Measurements from ENCODE around the gene NLRC5.

Gene NLRC5

DNA sequence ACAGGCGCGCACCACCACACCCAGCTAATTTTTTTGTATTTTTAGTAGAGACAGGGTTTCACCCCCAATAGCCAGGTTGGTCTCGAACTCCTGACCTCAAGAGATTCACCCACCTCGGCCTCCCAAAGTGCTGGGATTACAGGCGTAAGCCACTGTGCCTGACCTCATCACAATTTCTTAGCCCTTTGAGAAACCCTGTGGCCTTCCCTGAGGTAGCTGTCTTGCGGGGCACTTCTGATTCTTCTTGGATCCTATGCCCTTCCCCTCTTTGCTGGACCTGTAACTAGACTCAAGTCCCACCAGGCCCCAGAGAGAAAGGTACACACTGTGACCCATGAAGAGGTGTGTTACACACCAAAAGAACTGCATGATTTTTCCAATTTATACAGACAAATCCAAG, 41.1 kb upstream of the NLRC5 start:
- Histone ChIP-seq H3K4me3 (ENCODE audit: extremely low read depth, insufficient read depth, low read length, poor library complexity, severe bottlenecking) (no peak overlapping the region), H3K27ac (ENCODE audit: low read depth, low read length, severe bottlenecking) (no peak overlapping the region), H3K4me1 (ENCODE audit: control insufficient read depth, insufficient read depth, low read length, poor library complexity, severe bottlenecking) (no peaks in the 10 kb centered on the region), H3K36me3 (ENCODE audit: control insufficient read depth, insufficient read depth, low read length) (peaks cover 35% of the 10 kb centered on the region), H3K9me3 (ENCODE audit: control insufficient read depth, low read length) (no peaks in the 10 kb centered on the region)
- WGBS, 2 experiments (ENCODE audit: insufficient coverage in 2 of 2) = 86 to 98% methylated on average over 4 of the region's 6 CpGs

DNA sequence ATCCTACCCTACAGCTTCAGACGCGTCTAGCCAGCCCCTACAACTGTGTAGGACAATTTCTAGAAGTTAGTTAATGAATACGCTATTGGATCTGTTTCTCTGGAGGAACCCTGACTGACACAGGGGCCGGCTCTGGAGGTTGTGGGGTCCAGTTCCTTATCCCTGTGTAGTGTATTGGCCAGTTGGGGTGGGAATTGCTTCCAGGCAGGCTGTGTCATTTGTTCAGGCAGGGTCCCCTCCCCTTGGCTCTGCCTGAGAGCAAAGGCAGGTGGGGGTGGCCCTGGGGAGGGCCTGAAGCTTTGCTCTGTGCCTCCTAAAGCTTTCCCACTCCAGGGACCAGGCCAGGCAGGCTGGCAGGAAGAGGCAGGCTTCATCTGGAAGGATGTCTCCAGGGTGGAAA, 39.3 kb upstream of the NLRC5 start:
- no peak overlapping the region for H3K27ac ChIP-seq (ENCODE audit: low read depth, low read length, severe bottlenecking)

DNA sequence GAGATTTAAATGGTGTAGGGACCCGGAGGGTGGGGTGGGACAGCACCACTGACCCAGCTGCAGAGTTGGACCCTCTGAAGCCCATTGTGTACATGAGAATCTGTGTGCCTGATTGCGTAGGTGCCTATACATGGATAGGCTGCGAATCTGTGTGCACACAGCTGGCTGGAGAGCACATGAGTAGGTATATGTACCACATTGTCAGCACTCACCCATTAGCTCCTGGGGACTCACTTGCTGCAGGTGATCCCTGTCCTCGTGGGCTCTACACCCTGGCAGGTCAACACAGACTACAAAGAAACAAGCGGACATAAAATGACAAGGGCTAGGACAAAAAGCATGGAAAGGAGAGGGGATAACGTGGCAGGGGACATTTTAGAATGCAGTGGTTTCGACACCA, 38.9 kb upstream of the NLRC5 start:
- Histone ChIP-seq H3K27ac (ENCODE audit: low read depth, low read length, severe bottlenecking) (no peak overlapping the region), H3K4me3 (ENCODE audit: extremely low read depth, insufficient read depth, low read length, poor library complexity, severe bottlenecking) (no peak overlapping the region), H3K9me3 (ENCODE audit: control insufficient read depth, low read length) (no peaks in the 10 kb centered on the region), H3K4me1 (ENCODE audit: control insufficient read depth, insufficient read depth, low read length, poor library complexity, severe bottlenecking) (no peaks in the 10 kb centered on the region), H3K36me3 (ENCODE audit: control insufficient read depth, insufficient read depth, low read length) (peaks cover 13% of the 10 kb centered on the region)
- 92 to 94% methylated on average over 6 to 7 of the region's 7 CpGs for WGBS, 2 experiments (ENCODE audit: insufficient coverage in 2 of 2)

More for the DNA sequence above, 39.3 kb upstream of the NLRC5 start:
- Histone ChIP-seq H3K4me3 (ENCODE audit: extremely low read depth, insufficient read depth, low read length, poor library complexity, severe bottlenecking) (no peak overlapping the region), H3K4me1 (ENCODE audit: control insufficient read depth, insufficient read depth, low read length, poor library complexity, severe bottlenecking) (no peaks in the 10 kb centered on the region), H3K36me3 (ENCODE audit: control insufficient read depth, insufficient read depth, low read length) (peaks cover 17% of the 10 kb centered on the region), H3K9me3 (ENCODE audit: control insufficient read depth, low read length) (no peaks in the 10 kb centered on the region)
- 100% methylated on average over 4 of the region's 4 CpGs; no CpG with 5 or more reads in 1 of the 2 experiments for WGBS, 2 experiments (ENCODE audit: insufficient coverage in 2 of 2)

DNA sequence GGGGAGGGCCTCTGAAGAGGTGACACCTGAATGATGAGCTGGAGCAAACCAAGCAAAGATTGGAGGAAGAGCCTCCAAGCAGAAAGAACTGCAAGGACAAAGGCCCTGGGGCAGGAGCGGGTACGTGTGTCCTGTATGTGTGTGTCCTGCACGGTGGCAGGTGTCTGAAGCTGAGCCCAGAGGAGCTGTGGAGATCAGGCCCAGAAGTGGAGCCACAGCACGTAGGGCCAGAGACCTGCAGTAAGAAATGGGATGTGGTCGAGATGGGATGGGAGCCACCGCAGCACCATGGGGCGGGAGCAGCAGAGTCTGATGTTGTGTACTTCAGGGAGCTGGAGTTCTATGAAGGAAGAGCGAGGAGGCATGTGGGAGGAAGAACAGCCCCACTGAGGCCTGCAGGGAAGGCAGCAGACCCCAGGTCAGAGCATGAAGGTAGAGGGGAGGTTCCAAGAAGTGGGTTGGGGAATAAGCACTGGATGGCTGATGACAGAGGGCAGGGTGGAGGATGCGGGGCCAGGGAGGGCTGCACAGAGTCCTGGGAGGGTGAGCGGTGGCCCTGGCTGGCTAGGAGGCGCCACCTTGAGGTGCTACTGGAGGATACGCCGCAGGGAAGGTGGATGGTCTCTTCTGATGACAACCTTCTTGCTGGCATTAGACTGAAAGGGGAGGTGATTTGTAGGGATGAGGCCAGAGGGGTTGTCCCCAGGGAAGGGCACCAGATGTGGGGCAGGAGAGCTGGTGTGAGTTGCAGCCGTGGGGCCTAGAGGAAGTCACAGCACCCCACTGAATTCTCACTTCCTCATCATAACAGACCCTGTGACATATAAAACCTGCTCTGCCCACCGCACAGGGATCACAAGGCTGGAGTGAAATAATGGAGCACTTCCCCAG, 38.2 kb upstream of the NLRC5 start:
- H3K4me3 ChIP-seq (ENCODE audit: extremely low read depth, insufficient read depth, low read length, poor library complexity, severe bottlenecking) = no peak overlapping the region
- no peaks in the 10 kb centered on the region for H3K4me1 ChIP-seq (ENCODE audit: control insufficient read depth, insufficient read depth, low read length, poor library complexity, severe bottlenecking)
- 74 to 83% methylated on average over 14 to 15 of the region's 15 CpGs for WGBS, 2 experiments (ENCODE audit: insufficient coverage in 2 of 2)
- no peaks in the 10 kb centered on the region for H3K9me3 ChIP-seq (ENCODE audit: control insufficient read depth, low read length)
- H3K27ac ChIP-seq (ENCODE audit: low read depth, low read length, severe bottlenecking) = no peak overlapping the region
- H3K36me3 ChIP-seq (ENCODE audit: control insufficient read depth, insufficient read depth, low read length) = peaks cover 9% of the 10 kb centered on the region

DNA sequence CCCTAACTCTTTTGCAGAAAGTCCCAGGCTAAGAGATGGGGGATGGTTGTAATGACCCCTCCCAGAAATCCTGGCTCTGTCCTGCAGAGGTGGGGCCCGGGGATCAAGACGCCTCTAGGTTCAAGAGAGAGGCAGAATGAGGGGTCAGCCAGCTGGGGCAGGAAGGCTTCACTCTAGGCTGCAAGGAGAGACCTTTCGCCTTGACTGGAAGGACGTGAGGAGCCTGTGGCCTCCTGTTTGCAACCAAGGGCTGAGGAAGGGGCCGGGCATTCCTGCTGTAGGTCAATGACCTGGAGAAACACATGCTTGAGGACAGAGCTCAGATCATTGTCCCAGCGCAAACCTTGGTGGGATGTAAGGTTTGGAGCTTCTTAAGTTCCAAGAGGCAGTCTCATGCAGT, 36.4 kb upstream of the NLRC5 start:
- no peaks in the 10 kb centered on the region for H3K9me3 ChIP-seq (ENCODE audit: control insufficient read depth, low read length)
- H3K4me3 ChIP-seq (ENCODE audit: extremely low read depth, insufficient read depth, low read length, poor library complexity, severe bottlenecking) = no peak overlapping the region
- H3K4me1 ChIP-seq (ENCODE audit: control insufficient read depth, insufficient read depth, low read length, poor library complexity, severe bottlenecking) = no peaks in the 10 kb centered on the region
- 76 to 89% methylated on average over 6 of the region's 6 CpGs for WGBS, 2 experiments (ENCODE audit: insufficient coverage in 2 of 2)
- no peaks in the 10 kb centered on the region for H3K36me3 ChIP-seq (ENCODE audit: control insufficient read depth, insufficient read depth, low read length)
- no peak overlapping the region for H3K27ac ChIP-seq (ENCODE audit: low read depth, low read length, severe bottlenecking)

DNA sequence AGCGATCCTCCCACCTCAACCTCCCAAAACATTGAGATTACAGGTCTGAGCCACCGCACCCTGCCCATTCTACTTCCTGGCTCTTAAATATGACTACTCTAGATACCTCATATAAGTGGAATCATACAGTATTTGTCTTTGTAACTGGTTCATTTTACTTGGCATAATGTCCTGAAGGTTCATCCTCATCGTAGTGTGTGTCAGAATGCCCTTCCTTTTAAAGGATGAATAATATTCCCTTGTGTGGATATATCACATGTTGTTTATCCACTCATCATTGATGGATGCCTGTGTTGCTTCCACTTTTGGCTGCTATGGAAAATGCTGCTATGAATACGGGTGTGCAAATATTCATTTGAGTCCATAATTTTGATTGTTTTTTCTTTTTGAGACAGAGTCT, 33.3 kb upstream of the NLRC5 start:
- Histone ChIP-seq H3K9me3 (ENCODE audit: control insufficient read depth, low read length) (no peaks in the 10 kb centered on the region), H3K27ac (ENCODE audit: low read depth, low read length, severe bottlenecking) (no peak overlapping the region), H3K36me3 (ENCODE audit: control insufficient read depth, insufficient read depth, low read length) (no peaks in the 10 kb centered on the region), H3K4me3 (ENCODE audit: extremely low read depth, insufficient read depth, low read length, poor library complexity, severe bottlenecking) (no peak overlapping the region), H3K4me1 (ENCODE audit: control insufficient read depth, insufficient read depth, low read length, poor library complexity, severe bottlenecking) (no peaks in the 10 kb centered on the region)
- WGBS, 2 experiments (ENCODE audit: insufficient coverage in 2 of 2) = 80 to 93% methylated on average over 1 to 3 of the region's 4 CpGs

DNA sequence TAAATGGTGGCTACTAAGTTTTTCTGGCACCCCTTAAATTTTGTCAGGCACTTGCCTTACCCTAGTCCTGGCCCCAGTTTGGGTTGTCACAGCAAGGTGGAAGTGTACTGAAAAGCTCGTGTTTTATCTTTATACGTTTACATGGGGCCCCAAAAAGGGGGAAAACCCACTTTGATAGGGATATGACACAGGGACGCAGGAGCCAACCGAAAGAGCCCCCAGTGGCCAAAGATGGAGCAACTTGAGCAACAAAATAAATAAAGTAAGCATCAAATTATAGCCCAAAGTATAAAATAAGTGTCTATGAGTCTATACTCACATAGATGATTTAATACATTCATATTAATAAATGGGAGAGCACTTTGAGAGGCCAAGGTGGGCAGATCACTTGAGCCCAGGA, 32.6 kb upstream of the NLRC5 start:
- no peaks in the 10 kb centered on the region for H3K9me3 ChIP-seq (ENCODE audit: control insufficient read depth, low read length)
- WGBS, 2 experiments (ENCODE audit: insufficient coverage in 2 of 2) = 80% methylated on average over 3 of the region's 4 CpGs; no CpG with 5 or more reads in 1 of the 2 experiments
- no peak overlapping the region for H3K4me3 ChIP-seq (ENCODE audit: extremely low read depth, insufficient read depth, low read length, poor library complexity, severe bottlenecking)
- no peak overlapping the region for H3K27ac ChIP-seq (ENCODE audit: low read depth, low read length, severe bottlenecking)
- H3K4me1 ChIP-seq (ENCODE audit: control insufficient read depth, insufficient read depth, low read length, poor library complexity, severe bottlenecking) = no peaks in the 10 kb centered on the region
- no peaks in the 10 kb centered on the region for H3K36me3 ChIP-seq (ENCODE audit: control insufficient read depth, insufficient read depth, low read length)

DNA sequence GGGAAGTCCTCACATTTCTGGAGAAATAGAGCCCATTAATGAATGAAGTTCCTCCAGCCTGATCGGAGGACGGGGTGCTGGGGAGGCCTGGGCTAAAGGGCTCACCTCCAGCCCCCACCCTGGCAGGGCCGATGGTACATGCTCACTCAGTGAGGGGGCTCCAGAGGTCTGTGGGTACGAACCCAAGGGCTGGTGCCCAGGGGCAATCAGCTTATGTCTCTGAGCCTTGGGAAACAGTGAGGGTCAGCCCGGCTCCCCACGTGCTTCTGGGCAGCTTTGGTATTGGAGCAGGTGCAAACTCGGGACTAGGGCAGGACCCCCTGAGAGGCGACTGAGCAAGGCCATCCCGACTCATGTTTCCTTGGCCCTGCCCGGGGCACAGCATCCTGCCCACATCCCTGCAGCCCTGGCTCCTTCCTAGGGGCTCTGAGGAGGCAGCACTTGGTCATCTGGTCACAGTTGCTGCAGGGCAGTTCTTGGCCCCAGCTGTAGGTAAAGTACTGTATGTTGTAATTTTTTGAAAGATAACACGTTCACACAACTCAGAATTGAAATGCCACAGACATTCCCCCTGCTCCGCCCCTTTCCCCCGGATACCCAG, 28.6 kb upstream of the NLRC5 start:
- H3K4me1 ChIP-seq (ENCODE audit: control insufficient read depth, insufficient read depth, low read length, poor library complexity, severe bottlenecking) = no peaks in the 10 kb centered on the region
- H3K27ac ChIP-seq (ENCODE audit: low read depth, low read length, severe bottlenecking) = no peak overlapping the region
- H3K4me3 ChIP-seq (ENCODE audit: extremely low read depth, insufficient read depth, low read length, poor library complexity, severe bottlenecking) = no peak overlapping the region
- no peaks in the 10 kb centered on the region for H3K36me3 ChIP-seq (ENCODE audit: control insufficient read depth, insufficient read depth, low read length)
- H3K9me3 ChIP-seq (ENCODE audit: control insufficient read depth, low read length) = no peaks in the 10 kb centered on the region
- 82 to 88% methylated on average over 9 to 10 of the region's 13 CpGs for WGBS, 2 experiments (ENCODE audit: insufficient coverage in 2 of 2)

DNA sequence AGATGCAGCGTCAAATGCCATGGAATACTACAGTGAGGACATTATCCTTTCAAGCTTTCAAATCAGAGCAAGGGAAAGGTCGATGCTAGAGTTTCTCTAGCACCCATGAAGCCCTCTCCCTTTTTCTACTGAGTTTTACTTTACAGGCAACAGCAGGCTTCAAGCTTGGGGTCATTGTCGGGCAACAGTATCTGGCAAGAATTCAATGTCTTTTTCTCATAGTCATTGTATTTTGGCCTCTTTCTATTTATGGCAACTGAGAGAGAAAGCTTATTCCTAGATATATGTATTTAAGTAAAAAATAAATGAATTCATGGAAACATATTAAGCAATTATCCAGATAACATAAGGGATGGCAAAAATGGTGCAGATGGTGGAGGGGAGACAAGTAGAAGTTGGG, 28.0 kb upstream of the NLRC5 start:
- WGBS, 2 experiments (ENCODE audit: insufficient coverage in 2 of 2) = 86 to 87% methylated on average over 1 to 2 of the region's 3 CpGs
- Histone ChIP-seq H3K36me3 (ENCODE audit: control insufficient read depth, insufficient read depth, low read length) (no peaks in the 10 kb centered on the region), H3K4me3 (ENCODE audit: extremely low read depth, insufficient read depth, low read length, poor library complexity, severe bottlenecking) (no peak overlapping the region), H3K9me3 (ENCODE audit: control insufficient read depth, low read length) (no peaks in the 10 kb centered on the region), H3K27ac (ENCODE audit: low read depth, low read length, severe bottlenecking) (no peak overlapping the region), H3K4me1 (ENCODE audit: control insufficient read depth, insufficient read depth, low read length, poor library complexity, severe bottlenecking) (no peaks in the 10 kb centered on the region)

DNA sequence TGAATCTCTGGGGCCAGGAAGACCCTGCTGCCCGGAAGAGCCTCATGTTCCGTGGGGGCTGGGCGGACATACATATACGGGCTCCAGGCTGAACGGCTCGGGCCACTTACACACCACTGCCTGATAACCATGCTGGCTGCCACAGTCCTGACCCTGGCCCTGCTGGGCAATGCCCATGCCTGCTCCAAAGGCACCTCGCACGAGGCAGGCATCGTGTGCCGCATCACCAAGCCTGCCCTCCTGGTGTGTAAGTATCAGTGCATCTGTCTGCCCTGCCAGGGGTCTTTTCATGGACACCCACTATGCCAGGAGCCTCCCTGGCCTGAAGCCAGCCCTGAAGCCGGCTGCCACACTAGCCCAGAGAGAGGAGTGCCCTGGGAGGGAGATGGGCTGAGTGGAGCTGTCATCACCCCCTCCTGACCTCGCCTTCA, 27.5 kb upstream of the NLRC5 start, which contains the start of gene CETP:
Gene CETP, plus strand, starts transcription at position 100 of the 431 bp plus-strand sequence. Its CDS starts 30 bp downstream, at position 130.
- no peak within 1 kb of the TSS for H3K4me3 ChIP-seq (ENCODE audit: extremely low read depth, insufficient read depth, low read length, poor library complexity, severe bottlenecking)
- H3K4me1 ChIP-seq (ENCODE audit: control insufficient read depth, insufficient read depth, low read length, poor library complexity, severe bottlenecking) = no peaks in the 10 kb centered on the region
- H3K27ac ChIP-seq (ENCODE audit: low read depth, low read length, severe bottlenecking) = no peak within 1 kb of the TSS
- WGBS, 2 experiments (ENCODE audit: insufficient coverage in 2 of 2) = 90 to 98% methylated on average over 4 to 11 of the region's 12 CpGs
- no peaks in the 10 kb centered on the region for H3K9me3 ChIP-seq (ENCODE audit: control insufficient read depth, low read length)
- H3K36me3 ChIP-seq (ENCODE audit: control insufficient read depth, insufficient read depth, low read length) = no peaks in the 10 kb centered on the region
